K562 (cell line): ENCODE measurements around the gene FBN1.

Experiments used
- BHLHE40 ChIP-seq: IDR thresholded peaks from 2 replicates; pipeline ENCODE4 v1.6.1; 2011; ENCODE audit warnings: low read length, improper control_type of control experiment
- HDAC2 ChIP-seq: fragments of 450-650 bp; IDR thresholded peaks from 2 replicates; pipeline ENCODE4 v1.6.1; 2016; ENCODE audit warnings: mild to moderate bottlenecking
- LCOR ChIP-seq: sonication (generic); formaldehyde crosslinking; IDR thresholded peaks from 2 replicates; pipeline ENCODE4 v1.8.0; 2022; ENCODE audit warnings: mild to moderate bottlenecking, missing genetic modification reagents
- NR1H2 ChIP-seq: sonication (generic); formaldehyde crosslinking; IDR thresholded peaks from 2 replicates; pipeline ENCODE4 v1.4.0; 2020; ENCODE audit warnings: mild to moderate bottlenecking, missing genetic modification reagents
- USF2 ChIP-seq: sonication (generic); formaldehyde crosslinking; IDR thresholded peaks from 2 replicates; pipeline ENCODE4 v1.5.0; 2020; ENCODE audit warnings: missing genetic modification reagents
- YY1 ChIP-seq, 3 experiments: IDR thresholded peaks; 2 replicates each; pipeline ENCODE4 v1.6.1; 2011; ENCODE audit warnings: low read length in 2 of 3, mild to moderate bottlenecking in 2 of 3, moderate library complexity in 2 of 3, borderline replicate concordance in 1 of 3, control low read depth in 1 of 3, low read depth in 1 of 3; ENCODE audit not compliant: insufficient read depth in 3 of 3, insufficient replicate concordance in 2 of 3, control insufficient read depth in 1 of 3, insufficient read length in 1 of 3; ENCODE audit errors: extremely low read depth in 1 of 3
- ZNF347 ChIP-seq: fragments of 450-650 bp; formaldehyde crosslinking; IDR thresholded peaks from 2 replicates; pipeline ENCODE4 v1.4.0; 2020; ENCODE audit warnings: low read depth, mild to moderate bottlenecking, moderate library complexity
- ZNF41 ChIP-seq: fragments of 250-450 bp; sonication (Bioruptor Pico); conservative IDR thresholded peaks from 2 replicates; pipeline ENCODE4 v1.4.0; 2020; ENCODE audit warnings: mild to moderate bottlenecking

- TF ChIP-seq BHLHE40 (no peak), ZNF41 (CRISPR knock-in tag) (no peak), HDAC2 (no peak), ZNF347 (no peak), LCOR (CRISPR knock-in tag) (no peak), YY1 (IDR thresholded peaks at IDR 0.05; ENCODE audit: borderline replicate concordance in 1 of 3, control insufficient read depth in 1 of 3, extremely low read depth in 1 of 3, insufficient read depth in 3 of 3, insufficient read length in 1 of 3, insufficient replicate concordance in 2 of 3, low read depth in 1 of 3, low read length in 2 of 3) (no peak), NR1H2 (CRISPR knock-in tag) (no peak), USF2 (CRISPR knock-in tag) (no peak)
Measured at GRCh38 chr15:48624700-48625099, 20.8 kb downstream of the FBN1 start.
